SK-N-SH (cell line): Measurements from ENCODE around the gene RNF112. TPM values are rescaled to one million over a fixed set of nuclear protein-coding genes. Genes with fewer than 3 reads are reported as not detected.

ENCODE experiments used
- CTCF ChIA-PET: fragments of 300-600, 350-600 bp; formaldehyde crosslinking; extraction: SDS; loops from one replicate; lab custom pipeline; 2021; lab: Yijun Ruan, JAX
- POLR2A ChIA-PET: fragments of 350-600 bp; sonication (Branson Sonifier 250); formaldehyde crosslinking; extraction: SDS; loops from one replicate; lab custom pipeline; 2020; ENCODE audit warnings: antibody characterized with exemption, inconsistent platforms; lab: Yijun Ruan, JAX
- DNase-seq: peaks from one replicate; pipeline ENCODE4 v3.0.0; 2012
- H2AFZ ChIP-seq: fragments of 200-600 bp; sonication (generic); 2 replicates; pipeline ENCODE4 v1.8.1; 2016; ENCODE audit warnings: antibody characterized with exemption, mild to moderate bottlenecking, low read depth
- H3F3A ChIP-seq: fragments of 200-600 bp; sonication (generic); replicated peaks from 2 replicates; pipeline ENCODE3; 2016; ENCODE audit warnings: antibody characterized with exemption, mild to moderate bottlenecking; ENCODE audit not compliant: insufficient read depth
- H3K27ac ChIP-seq, 2 experiments: fragments of 200-500 bp in 1 of 2; fragments of 200-600 bp in 1 of 2; sonication (Bioruptor generic) in 1 of 2; sonication (generic), shearing (Covaris generic) in 1 of 2; 2 replicates each; pipeline versions ENCODE4 v1.5.1 to v1.6.1; 2014 to 2016; ENCODE audit warnings: low read depth in 2 of 2, inconsistent platforms in 1 of 2, low read length in 1 of 2, mild to moderate bottlenecking in 1 of 2, mixed read lengths in 1 of 2
- H3K27me3 ChIP-seq: fragments of 200-600 bp; sonication (generic), shearing (Covaris generic); 2 replicates; pipeline ENCODE4 v1.6.1; 2016; ENCODE audit warnings: mixed run types; ENCODE audit not compliant: insufficient read depth
- H3K36me3 ChIP-seq, 2 experiments: fragments of 200-500 bp in 1 of 2; fragments of 200-600 bp in 1 of 2; sonication (Bioruptor generic) in 1 of 2; sonication (generic) in 1 of 2; replicated peaks in 1 of 2; 2 replicates each; pipeline versions ENCODE3 to v1.5.1; 2014 to 2016; ENCODE audit warnings: low read length in 1 of 2, mild to moderate bottlenecking in 1 of 2; ENCODE audit not compliant: insufficient read depth in 2 of 2, control insufficient read depth in 1 of 2
- H3K4me1 ChIP-seq, 2 experiments: fragments of 200-500 bp in 1 of 2; fragments of 200-600 bp in 1 of 2; sonication (Bioruptor generic) in 1 of 2; sonication (generic), shearing (Covaris generic) in 1 of 2; 2 replicates each; pipeline versions ENCODE4 v1.5.1 to v1.6.1; 2014 to 2016; ENCODE audit warnings: low read depth in 1 of 2, low read length in 1 of 2, mixed run types in 1 of 2; ENCODE audit not compliant: insufficient read depth in 2 of 2, control insufficient read depth in 1 of 2
- H3K4me2 ChIP-seq: fragments of 200-600 bp; sonication (generic), shearing (Covaris generic); 2 replicates; pipeline ENCODE4 v1.6.1; 2017; ENCODE audit warnings: mixed run types
- H3K4me3 ChIP-seq, 2 experiments: fragments of 200-500 bp in 1 of 2; fragments of 200-600 bp in 1 of 2; sonication (Bioruptor generic) in 1 of 2; sonication (generic), shearing (Covaris generic) in 1 of 2; 2 replicates each; pipeline versions ENCODE4 v1.5.1 to v1.8.1; 2014 to 2016; ENCODE audit warnings: low read depth in 2 of 2, inconsistent platforms in 1 of 2, low read length in 1 of 2, mild to moderate bottlenecking in 1 of 2, mixed read lengths in 1 of 2, moderate library complexity in 1 of 2
- H3K79me2 ChIP-seq: fragments of 200-600 bp; sonication (generic); 2 replicates; pipeline ENCODE4 v1.8.1; 2017; ENCODE audit warnings: mild to moderate bottlenecking; ENCODE audit not compliant: insufficient read depth
- H3K9ac ChIP-seq: fragments of 200-600 bp; sonication (generic); 2 replicates; pipeline ENCODE4 v1.6.1; 2017; ENCODE audit warnings: mixed run types
- H3K9me2 ChIP-seq: fragments of 200-600 bp; sonication (generic); 2 replicates; pipeline ENCODE4 v1.6.1; 2017; ENCODE audit warnings: mixed run types
- H3K9me3 ChIP-seq: fragments of 200-600 bp; sonication (generic); 2 replicates; pipeline ENCODE4 v1.6.1; 2017; ENCODE audit warnings: mixed run types, mild to moderate bottlenecking, moderate library complexity
- H4K20me1 ChIP-seq: fragments of 200-600 bp; sonication (generic); 2 replicates; pipeline ENCODE4 v1.6.1; 2017; ENCODE audit warnings: mild to moderate bottlenecking, mixed run types; ENCODE audit not compliant: insufficient read depth
- ELF1 ChIP-seq: IDR thresholded peaks from 2 replicates; pipeline ENCODE4 v1.4.0; 2012
- JUND ChIP-seq: IDR thresholded peaks from 2 replicates; pipeline ENCODE4 v1.4.0; 2012
- MEF2A ChIP-seq: IDR thresholded peaks from 2 replicates; pipeline ENCODE4 v1.4.0; 2012; ENCODE audit warnings: low read depth, borderline replicate concordance
- TAF1 ChIP-seq: IDR thresholded peaks from 2 replicates; pipeline ENCODE4 v1.6.1; 2012; ENCODE audit warnings: low read depth, mild to moderate bottlenecking, low read length, moderate library complexity, borderline replicate concordance
- YY1 ChIP-seq: IDR thresholded peaks from 2 replicates; pipeline ENCODE4 v1.4.0; 2012; ENCODE audit warnings: low read depth, mild to moderate bottlenecking
- WGBS: methylation state at CpG from one replicate; pipeline ENCODE4 v1.1.6; 2017; ENCODE audit warnings: low lambda C conversion rate; 5-methylcytosine and 5-hydroxymethylcytosine counted together
- polyA plus RNA-seq, 3 experiments: library from polyadenylated mRNA; depleted of rRNA; stranded (reverse); fragments of >200 nt; gene quantifications; 2 replicates each; pipeline ENCODE4 v1.2.3, GENCODE V29; 2012
- TF ChIP-seq, protein P1 (sequence below): IDR thresholded peaks from 2 replicates; pipeline ENCODE4 v1.6.1; 2012; ENCODE audit warnings: mild to moderate bottlenecking, low read depth, low read length, moderate library complexity
- TF ChIP-seq, protein P2 (sequence below): fragments of 150-350 bp; IDR thresholded peaks from 2 replicates; pipeline ENCODE4 v1.6.1; 2017; ENCODE audit warnings: antibody characterized with exemption, low read length, low read depth, borderline replicate concordance
- TF ChIP-seq, protein P3 (sequence below): fragments of 200-600 bp; sonication (generic); IDR thresholded peaks from 2 replicates; pipeline ENCODE4 v1.6.1; 2017; ENCODE audit warnings: antibody characterized with exemption, mild to moderate bottlenecking, moderate library complexity
- TF ChIP-seq, protein P4 (sequence below): IDR thresholded peaks from 2 replicates; pipeline ENCODE4 v1.4.0; 2012; ENCODE audit warnings: low read depth, borderline replicate concordance

Gene RNF112
- polyA plus RNA-seq, 1 of the 3 experiments (the other 2 are of a cell fraction), result 22.6 TPM

DNA sequence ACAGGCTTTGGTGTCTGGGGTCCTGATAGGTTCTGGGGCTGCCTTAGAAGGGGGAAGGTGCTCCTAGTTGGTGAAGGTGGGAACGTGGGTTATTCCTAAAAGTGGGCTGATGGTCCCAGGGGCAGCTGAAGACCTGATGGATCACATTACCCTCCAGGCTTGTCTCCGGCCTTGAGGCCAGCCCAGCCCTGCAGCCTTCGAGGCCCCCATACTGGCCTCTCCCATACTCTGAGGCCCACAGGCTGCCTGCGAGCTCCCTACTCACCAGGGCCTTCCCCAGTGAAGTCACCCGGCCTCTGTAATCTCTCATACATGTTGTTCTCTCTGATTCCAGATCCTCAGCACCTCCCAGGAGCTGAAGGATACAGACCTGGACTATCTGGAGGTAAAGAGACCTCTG, 2.7 kb downstream of the RNF112 start:
- Histone ChIP-seq H3K79me2 (peaks cover 4% of the 10 kb centered on the region; the same call in 1 of the 2 replicates), H3K27ac (no peak overlapping the region; a peak in 1 of 4 replicates), H3K27me3 (no peaks in the 10 kb centered on the region), H4K20me1 (no peaks in the 10 kb centered on the region), H3K4me3 (no peak overlapping the region), H3K9ac (no peak overlapping the region), H3K9me2 (no peaks in the 10 kb centered on the region), H3K4me2 (no peak overlapping the region)
- POLR2A ChIA-PET, result interaction anchor here (1.0 kb wide), 1 partner anchor 14 kb away, joined by 3 read pairs; no protein-coding TSS in a partner anchor
- DNase-seq, result no peak
- 98% methylated on average over 5 of the region's 5 CpGs for WGBS
- TF ChIP-seq ELF1, result no peak
- TF ChIP-seq, protein P1, sequence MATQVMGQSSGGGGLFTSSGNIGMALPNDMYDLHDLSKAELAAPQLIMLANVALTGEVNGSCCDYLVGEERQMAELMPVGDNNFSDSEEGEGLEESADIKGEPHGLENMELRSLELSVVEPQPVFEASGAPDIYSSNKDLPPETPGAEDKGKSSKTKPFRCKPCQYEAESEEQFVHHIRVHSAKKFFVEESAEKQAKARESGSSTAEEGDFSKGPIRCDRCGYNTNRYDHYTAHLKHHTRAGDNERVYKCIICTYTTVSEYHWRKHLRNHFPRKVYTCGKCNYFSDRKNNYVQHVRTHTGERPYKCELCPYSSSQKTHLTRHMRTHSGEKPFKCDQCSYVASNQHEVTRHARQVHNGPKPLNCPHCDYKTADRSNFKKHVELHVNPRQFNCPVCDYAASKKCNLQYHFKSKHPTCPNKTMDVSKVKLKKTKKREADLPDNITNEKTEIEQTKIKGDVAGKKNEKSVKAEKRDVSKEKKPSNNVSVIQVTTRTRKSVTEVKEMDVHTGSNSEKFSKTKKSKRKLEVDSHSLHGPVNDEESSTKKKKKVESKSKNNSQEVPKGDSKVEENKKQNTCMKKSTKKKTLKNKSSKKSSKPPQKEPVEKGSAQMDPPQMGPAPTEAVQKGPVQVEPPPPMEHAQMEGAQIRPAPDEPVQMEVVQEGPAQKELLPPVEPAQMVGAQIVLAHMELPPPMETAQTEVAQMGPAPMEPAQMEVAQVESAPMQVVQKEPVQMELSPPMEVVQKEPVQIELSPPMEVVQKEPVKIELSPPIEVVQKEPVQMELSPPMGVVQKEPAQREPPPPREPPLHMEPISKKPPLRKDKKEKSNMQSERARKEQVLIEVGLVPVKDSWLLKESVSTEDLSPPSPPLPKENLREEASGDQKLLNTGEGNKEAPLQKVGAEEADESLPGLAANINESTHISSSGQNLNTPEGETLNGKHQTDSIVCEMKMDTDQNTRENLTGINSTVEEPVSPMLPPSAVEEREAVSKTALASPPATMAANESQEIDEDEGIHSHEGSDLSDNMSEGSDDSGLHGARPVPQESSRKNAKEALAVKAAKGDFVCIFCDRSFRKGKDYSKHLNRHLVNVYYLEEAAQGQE, result no peak
- no peak for TF ChIP-seq TAF1
- TF ChIP-seq, protein P2, sequence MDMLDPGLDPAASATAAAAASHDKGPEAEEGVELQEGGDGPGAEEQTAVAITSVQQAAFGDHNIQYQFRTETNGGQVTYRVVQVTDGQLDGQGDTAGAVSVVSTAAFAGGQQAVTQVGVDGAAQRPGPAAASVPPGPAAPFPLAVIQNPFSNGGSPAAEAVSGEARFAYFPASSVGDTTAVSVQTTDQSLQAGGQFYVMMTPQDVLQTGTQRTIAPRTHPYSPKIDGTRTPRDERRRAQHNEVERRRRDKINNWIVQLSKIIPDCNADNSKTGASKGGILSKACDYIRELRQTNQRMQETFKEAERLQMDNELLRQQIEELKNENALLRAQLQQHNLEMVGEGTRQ, result no peak
- no peak for TF ChIP-seq JUND
- TF ChIP-seq MEF2A, result no peak
- TF ChIP-seq, protein P3, sequence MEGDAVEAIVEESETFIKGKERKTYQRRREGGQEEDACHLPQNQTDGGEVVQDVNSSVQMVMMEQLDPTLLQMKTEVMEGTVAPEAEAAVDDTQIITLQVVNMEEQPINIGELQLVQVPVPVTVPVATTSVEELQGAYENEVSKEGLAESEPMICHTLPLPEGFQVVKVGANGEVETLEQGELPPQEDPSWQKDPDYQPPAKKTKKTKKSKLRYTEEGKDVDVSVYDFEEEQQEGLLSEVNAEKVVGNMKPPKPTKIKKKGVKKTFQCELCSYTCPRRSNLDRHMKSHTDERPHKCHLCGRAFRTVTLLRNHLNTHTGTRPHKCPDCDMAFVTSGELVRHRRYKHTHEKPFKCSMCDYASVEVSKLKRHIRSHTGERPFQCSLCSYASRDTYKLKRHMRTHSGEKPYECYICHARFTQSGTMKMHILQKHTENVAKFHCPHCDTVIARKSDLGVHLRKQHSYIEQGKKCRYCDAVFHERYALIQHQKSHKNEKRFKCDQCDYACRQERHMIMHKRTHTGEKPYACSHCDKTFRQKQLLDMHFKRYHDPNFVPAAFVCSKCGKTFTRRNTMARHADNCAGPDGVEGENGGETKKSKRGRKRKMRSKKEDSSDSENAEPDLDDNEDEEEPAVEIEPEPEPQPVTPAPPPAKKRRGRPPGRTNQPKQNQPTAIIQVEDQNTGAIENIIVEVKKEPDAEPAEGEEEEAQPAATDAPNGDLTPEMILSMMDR, result no peak
- TF ChIP-seq, protein P4, sequence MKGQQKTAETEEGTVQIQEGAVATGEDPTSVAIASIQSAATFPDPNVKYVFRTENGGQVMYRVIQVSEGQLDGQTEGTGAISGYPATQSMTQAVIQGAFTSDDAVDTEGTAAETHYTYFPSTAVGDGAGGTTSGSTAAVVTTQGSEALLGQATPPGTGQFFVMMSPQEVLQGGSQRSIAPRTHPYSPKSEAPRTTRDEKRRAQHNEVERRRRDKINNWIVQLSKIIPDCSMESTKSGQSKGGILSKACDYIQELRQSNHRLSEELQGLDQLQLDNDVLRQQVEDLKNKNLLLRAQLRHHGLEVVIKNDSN, result no peak
- no peak for TF ChIP-seq YY1
- TF ChIP-seq, all 33 proteins: peak for 0
- CTCF ChIA-PET, result interaction anchor here (1.3 to 7.4 kb wide), 2 partner anchors 34 to 50 kb away, joined by 5 to 79 read pairs; partner anchors contain the start of gene B9D1
- H3K9me3 ChIP-seq, result no peaks in the 10 kb centered on the region
- peaks cover 0 to 12% of the 10 kb centered on the region in 2 experiments for H3K36me3 ChIP-seq
- peaks cover 30 to 40% of the 10 kb centered on the region in 2 experiments; a peak in 3 of 4 replicates for H3K4me1 ChIP-seq
- H3F3A ChIP-seq, result peaks cover 25% of the 10 kb centered on the region
- H2AFZ ChIP-seq, result no peak overlapping the region
